ENCODE results near the gene MATK. TPM values are rescaled to one million over a fixed set of nuclear protein-coding genes. Genes with fewer than 3 reads are reported as not detected.

MATK gene, protein sequence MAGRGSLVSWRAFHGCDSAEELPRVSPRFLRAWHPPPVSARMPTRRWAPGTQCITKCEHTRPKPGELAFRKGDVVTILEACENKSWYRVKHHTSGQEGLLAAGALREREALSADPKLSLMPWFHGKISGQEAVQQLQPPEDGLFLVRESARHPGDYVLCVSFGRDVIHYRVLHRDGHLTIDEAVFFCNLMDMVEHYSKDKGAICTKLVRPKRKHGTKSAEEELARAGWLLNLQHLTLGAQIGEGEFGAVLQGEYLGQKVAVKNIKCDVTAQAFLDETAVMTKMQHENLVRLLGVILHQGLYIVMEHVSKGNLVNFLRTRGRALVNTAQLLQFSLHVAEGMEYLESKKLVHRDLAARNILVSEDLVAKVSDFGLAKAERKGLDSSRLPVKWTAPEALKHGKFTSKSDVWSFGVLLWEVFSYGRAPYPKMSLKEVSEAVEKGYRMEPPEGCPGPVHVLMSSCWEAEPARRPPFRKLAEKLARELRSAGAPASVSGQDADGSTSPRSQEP
- polyA plus RNA-seq (2.6 and 4.1 TPM in 2 replicates), polyA minus RNA-seq (1.3 and 1.9 TPM in 2 replicates)

DNA sequence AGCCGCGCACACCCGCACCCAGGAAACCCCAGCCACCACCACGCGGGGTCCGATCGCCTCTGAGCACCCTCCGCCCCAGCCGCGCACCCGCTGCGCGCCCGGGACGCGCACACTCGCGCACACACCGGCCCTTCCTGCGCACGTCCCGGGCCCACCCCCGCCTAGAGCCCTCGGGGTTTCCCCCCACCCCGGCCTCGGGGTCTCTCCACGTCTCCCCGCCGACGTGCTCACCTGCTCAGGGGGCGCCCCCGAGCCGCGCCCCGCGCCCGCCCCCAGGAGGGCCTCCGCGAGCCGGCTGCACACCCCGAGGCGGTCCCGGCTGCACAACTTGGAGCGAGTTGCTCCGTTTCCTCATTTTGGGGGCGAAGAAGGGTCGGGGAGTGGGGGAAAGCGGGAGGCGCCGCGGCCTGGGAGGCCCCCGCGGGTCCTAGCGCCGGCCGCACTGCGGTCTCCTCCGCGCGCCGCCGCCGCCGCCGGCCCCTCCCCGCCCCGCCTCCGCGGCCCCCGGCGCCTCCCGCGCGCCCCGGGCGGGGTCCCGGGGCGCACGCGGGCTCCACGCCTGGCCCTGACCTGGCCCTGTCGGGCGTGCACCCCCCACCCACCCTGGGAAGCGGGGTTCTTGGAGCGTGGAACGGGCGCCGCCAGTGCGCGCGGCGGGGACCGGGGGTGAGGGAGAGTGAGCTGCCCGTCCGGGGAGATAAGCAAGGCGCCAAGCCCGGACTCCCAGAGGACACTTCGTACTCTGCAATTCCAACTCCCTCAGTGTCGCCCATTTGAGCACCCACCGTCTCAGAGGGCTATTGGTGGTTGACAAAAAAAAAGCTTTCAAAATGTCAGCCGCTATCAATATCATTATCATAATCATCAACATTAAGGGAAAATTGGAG is at the start of gene MATK:
Gene MATK, minus strand, starts transcription at position 444 of the 887 bp plus-strand sequence. CDS start 1,246 bp downstream, outside the sequence.
- Histone ChIP-seq H3F3A (ENCODE audit: insufficient read depth, low read length, poor library complexity, severe bottlenecking) (no peaks in the 10 kb centered on the region), H2AFZ (ENCODE audit: low read depth, low read length) (no peak within 1 kb of the TSS), H3K36me3 (ENCODE audit: insufficient read depth, low read length) (no peaks in the 10 kb centered on the region), H4K20me1 (ENCODE audit: insufficient read depth) (no peaks in the 10 kb centered on the region), H3K27ac (ENCODE audit: low read length) (no peak within 1 kb of the TSS), H3K9ac (ENCODE audit: low read length) (peak within 1 kb of the TSS; percentile 55), H3K9me2 (ENCODE audit: insufficient read depth, low read length) (no peaks in the 10 kb centered on the region), H3K4me3 (ENCODE audit: low read length) (peak within 1 kb of the TSS; percentile 82), H3K79me2 (replicated peaks; ENCODE audit: insufficient read depth, low read length) (no peaks in the 10 kb centered on the region), H3K9me3 (ENCODE audit: low read length) (peaks cover 5% of the 10 kb centered on the region), H3K4me2 (ENCODE audit: low read length) (no peak within 1 kb of the TSS), H3K27me3 (ENCODE audit: insufficient read depth, low read depth, low read length) (peaks cover 37% of the 10 kb centered on the region)
- TF ChIP-seq MXI1 (conservative IDR thresholded peaks at IDR 0.05; ENCODE audit: poor library complexity, severe bottlenecking) (peak; percentile 33), POLR2AphosphoS5 (IDR thresholded peaks at IDR 0.05) (no peak)

DNA sequence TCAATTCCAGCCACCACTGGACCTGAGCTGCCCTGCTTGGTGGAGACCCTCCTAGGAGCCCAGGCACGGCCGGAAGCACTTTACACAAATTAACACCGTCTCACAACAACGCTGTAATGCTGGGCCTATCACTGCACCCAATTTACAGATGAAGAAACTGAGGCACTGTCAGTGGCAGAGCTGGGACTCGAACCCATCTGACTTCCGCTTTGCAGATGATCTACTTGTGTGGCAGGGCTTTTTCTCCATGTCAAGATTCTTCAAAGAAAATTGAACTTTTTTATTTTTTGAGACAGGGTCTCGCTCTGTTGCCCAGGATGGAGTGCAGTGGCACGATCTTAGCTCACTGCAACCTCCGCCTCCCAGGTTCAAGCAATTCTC is 48.9 kb upstream of the MATK start:
- Histone ChIP-seq H2AFZ (ENCODE audit: low read depth, low read length) (no peak overlapping the region), H3K79me2 (replicated peaks; ENCODE audit: insufficient read depth, low read length) (no peaks in the 10 kb centered on the region), H3K9ac (ENCODE audit: low read length) (no peak overlapping the region), H3K36me3 (ENCODE audit: insufficient read depth, low read length) (no peaks in the 10 kb centered on the region), H3K27me3 (ENCODE audit: insufficient read depth, low read depth, low read length) (no peaks in the 10 kb centered on the region), H3K4me2 (ENCODE audit: low read length) (no peak overlapping the region), H3K9me3 (ENCODE audit: low read length) (no peaks in the 10 kb centered on the region), H3K9me2 (ENCODE audit: insufficient read depth, low read length) (no peaks in the 10 kb centered on the region), H4K20me1 (ENCODE audit: insufficient read depth) (no peaks in the 10 kb centered on the region), H3K4me3 (ENCODE audit: low read length) (no peak overlapping the region), H3F3A (ENCODE audit: insufficient read depth, low read length, poor library complexity, severe bottlenecking) (no peaks in the 10 kb centered on the region), H3K27ac (ENCODE audit: low read length) (no peak overlapping the region)
- TF ChIP-seq RAD21 (conservative IDR thresholded peaks at IDR 0.05), result no peak
- no peak for TF ChIP-seq EP300 (conservative IDR thresholded peaks at IDR 0.05; ENCODE audit: poor library complexity, severe bottlenecking)
- TF ChIP-seq, protein P1, sequence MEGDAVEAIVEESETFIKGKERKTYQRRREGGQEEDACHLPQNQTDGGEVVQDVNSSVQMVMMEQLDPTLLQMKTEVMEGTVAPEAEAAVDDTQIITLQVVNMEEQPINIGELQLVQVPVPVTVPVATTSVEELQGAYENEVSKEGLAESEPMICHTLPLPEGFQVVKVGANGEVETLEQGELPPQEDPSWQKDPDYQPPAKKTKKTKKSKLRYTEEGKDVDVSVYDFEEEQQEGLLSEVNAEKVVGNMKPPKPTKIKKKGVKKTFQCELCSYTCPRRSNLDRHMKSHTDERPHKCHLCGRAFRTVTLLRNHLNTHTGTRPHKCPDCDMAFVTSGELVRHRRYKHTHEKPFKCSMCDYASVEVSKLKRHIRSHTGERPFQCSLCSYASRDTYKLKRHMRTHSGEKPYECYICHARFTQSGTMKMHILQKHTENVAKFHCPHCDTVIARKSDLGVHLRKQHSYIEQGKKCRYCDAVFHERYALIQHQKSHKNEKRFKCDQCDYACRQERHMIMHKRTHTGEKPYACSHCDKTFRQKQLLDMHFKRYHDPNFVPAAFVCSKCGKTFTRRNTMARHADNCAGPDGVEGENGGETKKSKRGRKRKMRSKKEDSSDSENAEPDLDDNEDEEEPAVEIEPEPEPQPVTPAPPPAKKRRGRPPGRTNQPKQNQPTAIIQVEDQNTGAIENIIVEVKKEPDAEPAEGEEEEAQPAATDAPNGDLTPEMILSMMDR (IDR thresholded peaks at IDR 0.05; ENCODE audit: poor library complexity, severe bottlenecking), result no peak
- no peak for TF ChIP-seq EZH2 (IDR thresholded peaks at IDR 0.05; ENCODE audit: borderline replicate concordance, insufficient read depth, low read length, poor library complexity, severe bottlenecking)
- TF ChIP-seq MXI1 (conservative IDR thresholded peaks at IDR 0.05; ENCODE audit: poor library complexity, severe bottlenecking), result no peak
- TF ChIP-seq TAF1 (IDR thresholded peaks at IDR 0.05; ENCODE audit: low read depth), result no peak
- TF ChIP-seq, protein P2, sequence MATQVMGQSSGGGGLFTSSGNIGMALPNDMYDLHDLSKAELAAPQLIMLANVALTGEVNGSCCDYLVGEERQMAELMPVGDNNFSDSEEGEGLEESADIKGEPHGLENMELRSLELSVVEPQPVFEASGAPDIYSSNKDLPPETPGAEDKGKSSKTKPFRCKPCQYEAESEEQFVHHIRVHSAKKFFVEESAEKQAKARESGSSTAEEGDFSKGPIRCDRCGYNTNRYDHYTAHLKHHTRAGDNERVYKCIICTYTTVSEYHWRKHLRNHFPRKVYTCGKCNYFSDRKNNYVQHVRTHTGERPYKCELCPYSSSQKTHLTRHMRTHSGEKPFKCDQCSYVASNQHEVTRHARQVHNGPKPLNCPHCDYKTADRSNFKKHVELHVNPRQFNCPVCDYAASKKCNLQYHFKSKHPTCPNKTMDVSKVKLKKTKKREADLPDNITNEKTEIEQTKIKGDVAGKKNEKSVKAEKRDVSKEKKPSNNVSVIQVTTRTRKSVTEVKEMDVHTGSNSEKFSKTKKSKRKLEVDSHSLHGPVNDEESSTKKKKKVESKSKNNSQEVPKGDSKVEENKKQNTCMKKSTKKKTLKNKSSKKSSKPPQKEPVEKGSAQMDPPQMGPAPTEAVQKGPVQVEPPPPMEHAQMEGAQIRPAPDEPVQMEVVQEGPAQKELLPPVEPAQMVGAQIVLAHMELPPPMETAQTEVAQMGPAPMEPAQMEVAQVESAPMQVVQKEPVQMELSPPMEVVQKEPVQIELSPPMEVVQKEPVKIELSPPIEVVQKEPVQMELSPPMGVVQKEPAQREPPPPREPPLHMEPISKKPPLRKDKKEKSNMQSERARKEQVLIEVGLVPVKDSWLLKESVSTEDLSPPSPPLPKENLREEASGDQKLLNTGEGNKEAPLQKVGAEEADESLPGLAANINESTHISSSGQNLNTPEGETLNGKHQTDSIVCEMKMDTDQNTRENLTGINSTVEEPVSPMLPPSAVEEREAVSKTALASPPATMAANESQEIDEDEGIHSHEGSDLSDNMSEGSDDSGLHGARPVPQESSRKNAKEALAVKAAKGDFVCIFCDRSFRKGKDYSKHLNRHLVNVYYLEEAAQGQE (IDR thresholded peaks at IDR 0.05; ENCODE audit: borderline replicate concordance), result no peak
- TF ChIP-seq SMC3 (conservative IDR thresholded peaks at IDR 0.05; ENCODE audit: poor library complexity), result no peak
- TF ChIP-seq POLR2AphosphoS5 (IDR thresholded peaks at IDR 0.05), result no peak

Data from neural cell (in vitro differentiated cells).